ENCODE measurements around the gene PYGO2.

Gene PYGO2, protein sequence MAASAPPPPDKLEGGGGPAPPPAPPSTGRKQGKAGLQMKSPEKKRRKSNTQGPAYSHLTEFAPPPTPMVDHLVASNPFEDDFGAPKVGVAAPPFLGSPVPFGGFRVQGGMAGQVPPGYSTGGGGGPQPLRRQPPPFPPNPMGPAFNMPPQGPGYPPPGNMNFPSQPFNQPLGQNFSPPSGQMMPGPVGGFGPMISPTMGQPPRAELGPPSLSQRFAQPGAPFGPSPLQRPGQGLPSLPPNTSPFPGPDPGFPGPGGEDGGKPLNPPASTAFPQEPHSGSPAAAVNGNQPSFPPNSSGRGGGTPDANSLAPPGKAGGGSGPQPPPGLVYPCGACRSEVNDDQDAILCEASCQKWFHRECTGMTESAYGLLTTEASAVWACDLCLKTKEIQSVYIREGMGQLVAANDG

DNA sequence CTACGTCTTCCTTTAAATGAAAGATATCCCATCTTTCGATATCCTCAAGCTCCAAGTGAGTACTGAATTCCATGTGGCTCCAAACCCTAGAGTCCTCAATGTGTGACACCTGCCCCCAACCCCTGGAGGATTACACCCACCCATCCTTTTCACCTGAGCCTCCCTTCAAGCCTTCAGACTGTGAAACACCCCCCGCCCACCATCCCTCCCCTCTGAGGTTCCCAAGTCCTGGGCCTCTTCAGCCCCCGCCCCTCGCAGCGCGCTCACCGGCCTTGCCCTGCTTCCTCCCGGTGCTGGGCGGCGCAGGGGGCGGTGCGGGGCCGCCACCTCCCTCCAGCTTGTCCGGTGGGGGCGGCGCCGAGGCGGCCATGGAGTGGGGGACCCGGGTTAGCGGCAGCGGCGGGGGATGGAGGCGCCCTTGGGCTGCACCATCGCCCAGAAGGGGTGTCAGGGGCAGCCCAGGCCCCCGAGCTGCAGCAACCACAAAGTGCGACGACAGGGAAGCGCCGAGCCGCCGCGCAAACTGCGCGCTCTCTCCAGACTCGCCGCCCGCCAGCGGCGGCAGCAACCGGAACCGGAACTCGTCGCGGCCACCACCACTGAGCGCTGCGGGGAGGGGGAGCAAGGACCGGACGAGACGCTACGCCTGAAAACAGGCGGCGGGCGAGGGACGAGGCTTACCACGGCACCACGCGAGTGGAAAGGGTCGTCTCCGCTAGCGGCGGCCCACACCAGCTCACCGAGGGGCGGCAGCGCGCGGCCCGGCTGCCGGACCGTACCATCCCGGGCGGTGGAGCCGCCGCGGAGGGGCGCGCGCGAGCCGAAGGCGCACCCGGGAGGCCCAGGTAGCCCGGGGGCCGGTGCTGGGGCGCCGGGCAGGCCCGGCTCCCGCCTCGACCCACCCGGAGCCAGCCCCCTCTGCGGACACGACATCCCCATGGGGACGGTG, at the start of gene PYGO2:
Gene PYGO2, minus strand, starts transcription at position 576 of the 949 bp plus-strand sequence. Its CDS starts 206 bp downstream, at position 370.
- peak; percentile 84 to 87 for DNase-seq (ENCODE audit: low read depth in 1 of 2, low spot score in 1 of 2)
- in situ Hi-C loops (cut with HindIII; ENCODE audit: low pct_unique_long_range_greater_than_20kb, low sequenced_read_pairs), result no loop called here
- TF ChIP-seq JUND (IDR thresholded peaks at IDR 0.05; ENCODE audit: low read depth), result 0 out of 2 replicates have a peak, but pooled peaks have one; percentile 29

DNA sequence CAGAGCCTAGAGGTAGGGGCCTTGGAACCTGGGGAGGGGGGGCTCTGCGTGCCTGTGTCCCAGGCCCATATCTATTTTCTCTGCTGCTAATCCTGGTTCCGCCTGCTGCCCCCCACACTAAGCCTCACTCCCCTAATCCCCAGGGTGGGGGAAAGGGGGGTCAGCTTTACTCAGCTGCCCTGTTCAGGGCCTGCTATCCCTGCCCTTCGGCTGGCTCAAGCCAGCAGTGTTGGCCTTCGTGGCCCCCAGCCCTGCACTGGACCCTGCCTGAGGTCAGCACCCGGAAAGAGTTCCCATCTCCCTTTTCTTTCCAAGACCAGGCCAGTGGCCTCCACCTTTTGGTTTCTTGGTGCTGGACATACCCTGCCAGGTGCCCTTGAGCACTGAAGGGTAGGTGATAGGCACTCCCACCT, 49.4 kb upstream of the PYGO2 start:
- in situ Hi-C loops (cut with HindIII; ENCODE audit: low pct_unique_long_range_greater_than_20kb, low sequenced_read_pairs), result no loop called here
- no peak for DNase-seq (ENCODE audit: low read depth in 1 of 2, low spot score in 1 of 2)
- no peak for TF ChIP-seq JUND (IDR thresholded peaks at IDR 0.05; ENCODE audit: low read depth)

DNA sequence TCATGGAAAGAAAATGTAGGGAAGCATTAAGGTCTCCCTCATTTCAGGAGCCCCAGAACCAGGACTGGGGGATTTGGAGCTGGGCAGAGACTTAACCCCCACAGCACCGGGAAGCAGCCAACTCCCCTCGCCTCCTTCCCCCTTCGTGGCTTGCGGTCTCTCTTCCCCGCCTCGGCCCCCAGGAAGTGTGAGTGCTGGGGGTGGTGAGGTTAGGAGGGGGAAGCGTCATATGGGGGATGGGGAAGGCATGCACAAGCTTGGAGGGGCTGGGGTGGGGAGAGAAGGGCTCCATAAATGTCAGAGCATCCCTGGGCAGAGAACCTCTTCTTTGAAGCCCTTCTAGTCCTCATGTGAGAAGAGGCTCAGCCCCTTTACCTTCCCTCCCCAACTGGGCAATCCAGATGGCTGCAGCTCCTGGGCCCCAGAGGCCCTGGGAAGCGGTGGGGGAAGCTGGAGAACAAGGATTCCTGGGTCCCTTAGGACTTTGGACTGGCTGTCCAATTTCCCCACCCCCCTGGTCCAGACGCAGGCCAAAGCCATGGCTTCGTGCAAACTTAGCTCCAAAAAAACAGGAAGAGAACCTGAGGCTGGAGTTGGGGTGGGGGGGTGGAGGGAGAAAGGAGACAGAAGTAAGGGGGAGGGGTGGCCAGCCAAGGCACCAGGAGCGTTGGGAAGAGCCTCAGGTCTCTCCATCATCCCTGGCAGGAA, 48.8 kb upstream of the PYGO2 start:
- in situ Hi-C loops (cut with HindIII; ENCODE audit: low pct_unique_long_range_greater_than_20kb, low sequenced_read_pairs), result no loop called here
- TF ChIP-seq JUND (IDR thresholded peaks at IDR 0.05; ENCODE audit: low read depth), result no peak
- DNase-seq (ENCODE audit: low read depth in 1 of 2, low spot score in 1 of 2), result no peak

DNA sequence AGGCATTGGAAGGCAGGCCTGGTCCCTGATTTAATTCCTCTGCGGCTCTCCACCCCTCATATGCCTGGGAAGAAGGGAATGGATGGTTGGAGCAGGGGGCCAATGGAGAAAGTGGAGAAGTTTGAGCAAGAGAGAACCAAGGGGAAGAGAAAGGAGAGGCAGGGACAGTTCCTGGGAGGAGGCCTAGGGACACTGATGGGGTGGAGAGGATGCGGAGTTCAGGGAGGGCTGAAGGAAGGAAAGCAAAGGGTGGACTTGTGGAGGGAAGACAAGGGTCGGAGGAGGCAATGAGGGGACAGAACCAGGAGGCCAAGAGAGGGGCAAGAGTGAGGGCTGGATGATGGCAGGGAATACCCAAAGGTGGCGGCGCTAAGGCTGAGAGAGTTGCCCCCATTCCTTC, 48.2 kb upstream of the PYGO2 start:
- in situ Hi-C loops (cut with HindIII; ENCODE audit: low pct_unique_long_range_greater_than_20kb, low sequenced_read_pairs), result no loop called here
- DNase-seq (ENCODE audit: low read depth in 1 of 2, low spot score in 1 of 2), result no peak
- TF ChIP-seq JUND (IDR thresholded peaks at IDR 0.05; ENCODE audit: low read depth), result no peak

DNA sequence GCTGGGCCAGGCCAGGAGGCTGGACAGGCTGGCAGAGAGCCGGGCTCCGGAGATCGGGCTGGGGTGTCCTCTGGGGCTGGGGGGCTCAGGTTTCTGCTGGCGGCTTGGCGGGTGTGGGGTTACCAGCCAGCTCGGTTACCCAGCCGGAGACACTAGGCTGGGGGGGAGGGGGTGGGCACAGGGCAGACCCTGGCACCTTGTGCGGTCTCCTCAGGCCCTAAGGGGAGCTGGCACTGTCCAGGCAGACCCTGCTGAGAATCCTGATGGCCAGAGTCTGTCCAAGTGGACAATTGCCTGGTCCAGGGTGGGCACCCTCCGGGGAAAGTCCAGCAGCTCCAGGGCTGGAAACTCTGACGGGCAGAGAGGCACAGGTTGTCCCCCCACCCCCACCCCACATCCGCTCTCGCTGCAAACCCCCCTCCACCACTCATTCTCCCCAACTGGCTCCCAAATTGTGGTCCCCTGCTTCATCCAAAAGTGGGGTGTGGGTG, 47.7 kb upstream of the PYGO2 start:
- TF ChIP-seq JUND (IDR thresholded peaks at IDR 0.05; ENCODE audit: low read depth), result no peak
- in situ Hi-C loops (cut with HindIII; ENCODE audit: low pct_unique_long_range_greater_than_20kb, low sequenced_read_pairs), result no loop called here
- DNase-seq (ENCODE audit: low read depth in 1 of 2, low spot score in 1 of 2), result no peak

DNA sequence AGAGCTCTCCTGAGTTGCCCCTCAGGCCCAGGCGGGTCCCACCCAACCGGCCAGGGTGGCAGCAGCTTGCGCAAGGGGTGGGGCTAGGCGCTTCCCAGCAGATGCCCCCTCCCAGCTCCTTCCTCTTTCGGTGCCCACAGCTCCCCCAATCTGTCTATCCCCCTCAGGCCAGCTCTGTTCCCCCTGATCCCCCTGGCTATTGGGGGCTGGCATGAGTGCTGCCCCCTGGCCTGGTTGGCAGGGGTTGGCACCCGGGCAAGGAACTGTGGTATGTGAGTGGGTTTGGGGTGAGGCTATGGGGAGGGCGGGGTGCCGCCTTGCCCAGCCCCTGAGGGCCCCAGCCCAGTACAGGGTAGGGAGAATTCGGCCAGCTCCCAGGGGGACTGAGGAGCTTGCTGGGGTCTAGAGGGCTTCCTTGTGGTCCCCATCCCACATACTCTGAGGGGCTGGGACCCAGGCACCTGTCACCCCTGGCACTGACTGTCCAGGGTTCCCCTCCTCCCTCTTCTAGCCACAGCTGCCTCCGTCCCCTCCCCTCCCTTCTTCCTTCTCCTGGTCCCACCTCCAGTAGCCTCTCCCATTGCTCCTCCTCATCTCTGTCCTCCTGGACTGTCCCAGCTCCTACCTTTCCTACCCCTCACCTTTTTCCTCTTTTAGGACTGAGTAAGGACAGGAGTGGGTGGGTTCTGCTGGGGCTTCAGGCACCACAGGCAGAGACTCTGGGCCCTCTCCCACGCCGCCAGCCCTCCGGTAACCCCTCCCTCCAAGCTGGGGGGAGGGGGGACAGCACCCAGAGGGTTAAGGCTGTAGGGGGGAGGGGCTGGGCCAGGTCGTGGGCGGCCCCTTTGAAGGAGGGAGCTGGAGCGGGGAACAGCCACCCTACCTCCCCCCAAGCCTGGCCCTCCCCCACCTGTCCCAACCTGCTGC, 46.7 kb upstream of the PYGO2 start:
- in situ Hi-C loops (cut with HindIII; ENCODE audit: low pct_unique_long_range_greater_than_20kb, low sequenced_read_pairs), result no loop called here
- peak; percentile 60 to 80 for DNase-seq (ENCODE audit: low read depth in 1 of 2, low spot score in 1 of 2)
- no peak for TF ChIP-seq JUND (IDR thresholded peaks at IDR 0.05; ENCODE audit: low read depth)

DNA sequence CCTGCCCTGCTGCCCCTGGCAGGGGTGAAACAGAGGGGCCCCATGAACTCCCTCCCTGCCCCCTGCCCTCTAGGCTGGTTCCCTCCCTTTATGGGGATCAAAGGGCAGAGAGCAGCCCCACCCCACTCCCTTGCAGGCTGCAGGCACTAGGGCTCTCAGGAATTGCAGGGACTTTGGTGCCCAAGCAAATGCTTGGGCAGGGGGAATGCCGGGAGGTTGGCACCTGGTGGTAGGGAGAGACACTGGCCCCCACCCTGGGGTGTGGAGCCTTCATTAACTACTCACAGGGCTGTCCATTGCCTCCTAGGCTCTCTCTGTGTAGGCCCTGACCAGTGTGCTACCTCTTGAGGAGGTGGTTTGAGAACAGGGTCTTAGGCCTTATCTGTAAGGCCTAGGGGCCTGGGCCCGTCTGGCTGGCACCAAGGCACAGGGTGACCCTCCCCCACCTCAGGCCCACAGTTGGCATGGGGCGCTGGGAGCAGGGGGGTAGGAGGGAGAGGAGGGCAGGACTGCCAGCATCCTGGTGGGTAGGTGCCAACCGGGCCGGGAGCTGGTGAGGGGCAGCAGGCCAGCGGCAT, 45.8 kb upstream of the PYGO2 start:
- DNase-seq (ENCODE audit: low read depth in 1 of 2, low spot score in 1 of 2), result peak in 1 of 2 experiments; percentile 61
- no peak for TF ChIP-seq JUND (IDR thresholded peaks at IDR 0.05; ENCODE audit: low read depth)
- in situ Hi-C loops (cut with HindIII; ENCODE audit: low pct_unique_long_range_greater_than_20kb, low sequenced_read_pairs), result no loop called here

DNA sequence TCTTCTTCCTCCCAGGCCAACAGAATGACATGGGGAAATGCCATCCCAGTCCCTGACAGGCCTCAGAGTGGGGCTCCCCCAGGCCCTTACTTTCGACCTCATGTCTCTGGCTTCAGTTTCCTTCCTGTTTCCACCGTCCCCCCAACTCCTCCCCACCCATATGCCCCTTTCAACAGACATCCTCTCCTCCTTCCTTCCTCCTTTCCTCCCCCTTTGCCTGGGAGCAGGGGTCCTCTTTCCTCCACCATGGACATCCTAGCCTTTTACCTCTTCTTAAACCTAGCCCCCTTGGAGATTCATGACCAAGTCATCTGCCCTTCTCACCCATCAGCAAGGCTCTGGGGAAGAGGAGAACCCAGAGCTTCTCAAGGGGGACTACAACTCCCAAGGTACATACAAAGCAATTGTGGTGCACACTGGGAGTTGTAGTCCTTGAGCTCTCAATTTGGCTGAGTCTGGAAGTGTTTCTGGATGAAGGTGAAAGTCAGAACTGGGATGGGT, 45.1 kb upstream of the PYGO2 start:
- DNase-seq (ENCODE audit: low read depth in 1 of 2, low spot score in 1 of 2), result peak in 1 of 2 experiments; percentile 72
- no peak for TF ChIP-seq JUND (IDR thresholded peaks at IDR 0.05; ENCODE audit: low read depth)
- in situ Hi-C loops (cut with HindIII; ENCODE audit: low pct_unique_long_range_greater_than_20kb, low sequenced_read_pairs), result no loop called here

DNA sequence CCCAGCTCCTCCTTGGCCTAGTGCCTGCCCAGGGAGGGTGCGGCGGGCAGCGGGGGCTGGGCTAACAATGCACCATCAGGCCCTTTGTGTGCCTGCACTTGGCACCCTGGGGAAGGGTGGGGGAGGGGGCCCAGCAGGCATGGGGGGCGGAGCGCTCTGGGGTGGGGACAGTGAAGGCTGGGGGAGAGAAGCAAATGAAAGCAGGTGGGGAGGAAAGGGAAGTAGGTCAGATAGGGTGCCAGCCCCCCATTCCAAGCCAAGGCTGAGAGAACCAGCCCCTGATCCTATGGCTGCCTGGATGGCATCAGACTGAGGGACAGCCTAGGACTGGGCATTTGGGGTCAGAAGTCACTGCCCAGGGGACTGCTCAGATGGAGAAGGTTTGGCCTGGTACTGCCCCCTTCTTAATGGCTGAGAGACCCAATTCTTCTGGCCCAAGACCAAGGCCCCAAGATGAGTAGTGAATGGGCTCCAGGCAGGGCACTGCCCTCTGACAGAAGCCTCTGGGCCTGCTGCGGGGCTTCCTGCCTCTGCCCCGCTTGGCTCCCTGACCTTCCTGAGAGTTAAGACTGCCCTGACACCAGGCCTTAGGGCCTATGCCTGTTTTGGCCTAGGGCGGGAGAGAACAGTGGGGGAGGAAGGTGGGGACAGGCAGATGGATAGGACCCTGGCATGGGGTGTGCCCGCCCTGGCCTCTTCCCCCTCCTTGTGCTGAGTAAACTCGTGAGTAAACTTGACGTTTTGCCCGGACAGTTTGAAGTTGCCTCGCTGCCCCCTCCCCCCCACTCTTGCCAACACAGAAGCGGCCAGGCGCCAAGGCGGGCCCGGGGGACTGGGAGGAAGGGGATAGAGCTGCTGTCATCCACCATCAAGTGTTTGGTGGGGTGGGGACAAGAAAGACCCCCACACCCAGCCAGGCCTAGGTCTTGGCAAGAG, 43.8 kb upstream of the PYGO2 start:
- in situ Hi-C loops (cut with HindIII; ENCODE audit: low pct_unique_long_range_greater_than_20kb, low sequenced_read_pairs), result no loop called here
- TF ChIP-seq JUND (IDR thresholded peaks at IDR 0.05; ENCODE audit: low read depth), result no peak
- DNase-seq (ENCODE audit: low read depth in 1 of 2, low spot score in 1 of 2), result peak in 1 of 2 experiments; percentile 58

Data from T47D (cell line).